Esophagus squamous epithelium (tissue), 5 donors: ENCODE data around the gene KCNH8. TPM values are rescaled to one million over a fixed set of nuclear protein-coding genes. Genes with fewer than 3 reads are reported as not detected.

ENCODE experiments used
- DNase-seq: peaks from one replicate; lab custom pipeline; 2025; lab: John Stamatoyannopoulos, UW
- H3K27ac ChIP-seq, 4 donors: fragments of 200-600 bp; sonication (generic); one replicate each; pipeline ENCODE4 v1.5.1; 2016 to 2019; ENCODE audit warnings: mild to moderate bottlenecking in 1 of 4
- H3K27me3 ChIP-seq, 4 donors: fragments of 200-600 bp; sonication (generic); 1 replicate in 3 of 4; 2 replicates in 1 of 4; pipeline versions ENCODE4 v1.5.1 to v1.6.0; 2017 to 2021; ENCODE audit warnings: antibody characterized with exemption in 1 of 4
- H3K36me3 ChIP-seq, 3 donors: fragments of 200-600 bp; sonication (generic); one replicate each; pipeline ENCODE4 v1.5.1; 2016 to 2019
- H3K4me1 ChIP-seq, 3 donors: fragments of 200-600 bp; sonication (generic); one replicate each; pipeline ENCODE4 v1.5.1; 2017 to 2019
- H3K4me3 ChIP-seq, 4 donors: fragments of 200-600 bp; sonication (generic); 1 replicate in 3 of 4; 2 replicates in 1 of 4; pipeline ENCODE4 v1.5.1; 2016 to 2019; ENCODE audit warnings: mild to moderate bottlenecking in 2 of 4, moderate library complexity in 1 of 4
- H3K9me3 ChIP-seq, 3 donors: fragments of 200-600 bp; sonication (generic); one replicate each; pipeline ENCODE4 v1.5.1; 2016 to 2019
- POLR2A ChIP-seq, 4 donors: fragments of 450-650 bp; IDR thresholded peaks; one replicate each; pipeline ENCODE4 v1.6.1; 2017; ENCODE audit warnings: antibody characterized with exemption in 4 of 4, mild to moderate bottlenecking in 4 of 4, moderate library complexity in 3 of 4
- WGBS, 2 donors: methylation state at CpG; one replicate each; pipeline ENCODE4 v1.1.5; 2018; 5-methylcytosine and 5-hydroxymethylcytosine counted together
- intact Hi-C: fragments of 100-400 bp; cut with DNase I; formaldehyde crosslinking; loops from one replicate; pipeline ENCODE4 v1.15.0; 2022
- total RNA-seq, 4 donors: library from RNA; depleted of rRNA; stranded (reverse); fragments of >200 nt; gene quantifications; one replicate each; pipeline ENCODE4 v1.1.0, GENCODE V29; 2016
- TF ChIP-seq, protein P1 (sequence below), 6 experiments: fragments of 450-650 bp in 4 of 6; fragments of 200-600 bp in 2 of 6; sonication (generic) in 2 of 6; IDR thresholded peaks; one replicate each; pipeline ENCODE4 v1.5.1; 2016 to 2019; ENCODE audit warnings: antibody characterized with exemption in 6 of 6, mild to moderate bottlenecking in 4 of 6, moderate library complexity in 4 of 6
- donor health status: DM: yes; HTN: yes; CAD: no.

KCNH8 gene
- total RNA-seq, 4 donors from 2014 or later = 0.57 TPM; not detected in 3

DNA sequence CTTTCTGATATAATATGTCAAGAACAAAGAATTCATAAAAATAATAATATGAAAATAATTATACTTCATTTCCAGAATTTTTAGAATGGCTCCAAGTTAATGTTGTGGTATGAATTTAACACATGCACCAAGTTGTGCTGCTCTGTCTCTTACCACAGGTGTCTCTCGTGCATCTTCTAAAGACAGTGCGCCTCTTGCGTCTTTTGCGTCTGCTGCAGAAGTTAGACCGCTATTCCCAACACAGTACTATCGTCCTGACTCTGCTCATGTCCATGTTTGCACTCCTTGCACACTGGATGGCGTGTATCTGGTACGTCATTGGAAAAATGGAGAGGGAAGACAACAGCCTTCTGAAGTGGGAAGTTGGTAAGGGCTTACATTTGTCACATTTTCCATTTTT, 246.6 kb downstream of the KCNH8 start:
- intact Hi-C loops = no loop called here
- no peaks in the 10 kb centered on the region for H3K27me3 ChIP-seq
- WGBS, 2 donors = 83 to 91% methylated on average over 8 of the region's 8 CpGs

DNA sequence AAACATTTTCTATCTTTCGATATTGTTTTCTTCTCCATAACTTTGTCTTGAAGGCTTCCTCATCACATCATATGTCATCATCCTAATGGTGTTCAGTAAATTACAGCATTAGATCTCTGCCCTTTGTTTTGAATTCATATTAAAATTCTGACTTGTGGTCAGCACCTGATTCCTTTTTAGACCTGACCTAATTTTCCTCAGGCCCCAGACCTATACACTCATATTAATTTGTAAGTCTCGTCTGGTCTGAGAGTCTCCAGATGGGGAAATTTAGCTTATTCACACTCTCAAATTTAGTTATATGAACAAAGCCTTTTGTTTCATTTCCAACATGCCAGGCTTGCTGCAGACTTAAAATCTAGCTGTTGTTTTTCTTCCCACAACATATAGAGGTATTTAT, 248.4 kb downstream of the KCNH8 start:
- intact Hi-C loops = no loop called here
- WGBS, 2 donors = 82 to 87% methylated on average over 2 of the region's 2 CpGs
- Histone ChIP-seq H3K27me3 (no peaks in the 10 kb centered on the region), H3K4me3 (no peak overlapping the region), H3K9me3 (no peaks in the 10 kb centered on the region), H3K36me3 (no peaks in the 10 kb centered on the region), H3K27ac (no peak overlapping the region), H3K4me1 (no peaks in the 10 kb centered on the region)
- DNase-seq = no peak
- TF ChIP-seq, protein P1, sequence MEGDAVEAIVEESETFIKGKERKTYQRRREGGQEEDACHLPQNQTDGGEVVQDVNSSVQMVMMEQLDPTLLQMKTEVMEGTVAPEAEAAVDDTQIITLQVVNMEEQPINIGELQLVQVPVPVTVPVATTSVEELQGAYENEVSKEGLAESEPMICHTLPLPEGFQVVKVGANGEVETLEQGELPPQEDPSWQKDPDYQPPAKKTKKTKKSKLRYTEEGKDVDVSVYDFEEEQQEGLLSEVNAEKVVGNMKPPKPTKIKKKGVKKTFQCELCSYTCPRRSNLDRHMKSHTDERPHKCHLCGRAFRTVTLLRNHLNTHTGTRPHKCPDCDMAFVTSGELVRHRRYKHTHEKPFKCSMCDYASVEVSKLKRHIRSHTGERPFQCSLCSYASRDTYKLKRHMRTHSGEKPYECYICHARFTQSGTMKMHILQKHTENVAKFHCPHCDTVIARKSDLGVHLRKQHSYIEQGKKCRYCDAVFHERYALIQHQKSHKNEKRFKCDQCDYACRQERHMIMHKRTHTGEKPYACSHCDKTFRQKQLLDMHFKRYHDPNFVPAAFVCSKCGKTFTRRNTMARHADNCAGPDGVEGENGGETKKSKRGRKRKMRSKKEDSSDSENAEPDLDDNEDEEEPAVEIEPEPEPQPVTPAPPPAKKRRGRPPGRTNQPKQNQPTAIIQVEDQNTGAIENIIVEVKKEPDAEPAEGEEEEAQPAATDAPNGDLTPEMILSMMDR (IDR thresholded peaks at IDR 0.05) = no peak
- no peak for TF ChIP-seq POLR2A (IDR thresholded peaks at IDR 0.05)

More for the DNA sequence above, 246.6 kb downstream of the KCNH8 start:
- no peak for TF ChIP-seq POLR2A (IDR thresholded peaks at IDR 0.05)
- TF ChIP-seq, protein P1 (IDR thresholded peaks at IDR 0.05) = no peak
- no peaks in the 10 kb centered on the region for H3K36me3 ChIP-seq
- DNase-seq = no peak
- no peak overlapping the region for H3K4me3 ChIP-seq
- no peak overlapping the region for H3K27ac ChIP-seq
- H3K9me3 ChIP-seq = no peaks in the 10 kb centered on the region
- H3K4me1 ChIP-seq = no peaks in the 10 kb centered on the region

DNA sequence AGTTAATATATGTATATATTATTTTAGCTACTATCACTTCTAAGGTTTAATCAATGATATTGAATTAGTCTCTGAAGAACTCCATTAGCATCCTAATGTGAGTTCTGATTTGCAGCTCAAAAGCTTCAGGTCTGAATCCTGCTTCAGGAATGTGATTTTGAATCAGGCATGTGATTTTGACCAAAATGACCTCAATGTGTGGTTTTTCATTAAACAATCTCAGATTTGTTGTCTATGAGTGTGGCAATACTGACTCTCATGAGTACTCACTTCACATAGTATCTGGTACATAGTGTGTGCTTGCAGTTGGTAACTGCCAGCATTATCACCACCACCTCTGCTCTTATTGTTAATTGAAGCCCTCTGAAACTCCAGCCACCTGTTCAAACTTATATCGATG, 251.0 kb downstream of the KCNH8 start:
- H3K4me3 ChIP-seq = no peak overlapping the region
- DNase-seq = no peak
- H3K27ac ChIP-seq = no peak overlapping the region
- H3K27me3 ChIP-seq = no peaks in the 10 kb centered on the region
- no peaks in the 10 kb centered on the region for H3K4me1 ChIP-seq
- intact Hi-C loops = no loop called here
- WGBS, 2 donors = 50 to 83% methylated on average over 1 of the region's 1 CpG
- H3K9me3 ChIP-seq = no peaks in the 10 kb centered on the region
- no peaks in the 10 kb centered on the region for H3K36me3 ChIP-seq
- TF ChIP-seq, protein P1 (IDR thresholded peaks at IDR 0.05) = no peak
- TF ChIP-seq POLR2A (IDR thresholded peaks at IDR 0.05) = no peak

DNA sequence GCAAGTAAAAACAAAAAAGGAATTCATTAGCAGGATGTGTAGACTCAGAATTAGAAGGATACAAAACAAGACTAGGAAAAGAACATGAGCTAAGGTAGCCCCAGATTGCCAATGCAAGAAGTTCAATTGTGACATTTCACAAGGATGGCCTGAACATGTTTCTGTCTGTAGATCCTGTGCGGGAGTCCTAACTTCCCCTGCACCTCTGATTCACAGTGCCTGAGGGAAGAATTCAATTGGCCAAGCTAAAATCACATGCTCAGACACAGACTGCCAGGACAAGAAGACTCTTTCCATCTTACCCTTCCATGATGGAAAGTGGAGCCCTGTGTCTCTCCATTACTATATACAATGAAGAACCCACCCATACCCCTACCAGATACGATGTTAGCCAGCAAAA, 251.5 kb downstream of the KCNH8 start:
- DNase-seq = no peak
- Histone ChIP-seq H3K4me3 (no peak overlapping the region), H3K36me3 (no peaks in the 10 kb centered on the region), H3K4me1 (no peaks in the 10 kb centered on the region), H3K27ac (no peak overlapping the region), H3K9me3 (no peaks in the 10 kb centered on the region), H3K27me3 (no peaks in the 10 kb centered on the region)
- TF ChIP-seq POLR2A (IDR thresholded peaks at IDR 0.05) = no peak
- WGBS, 2 donors = 50 to 63% methylated on average over 2 of the region's 2 CpGs
- intact Hi-C loops = no loop called here

DNA sequence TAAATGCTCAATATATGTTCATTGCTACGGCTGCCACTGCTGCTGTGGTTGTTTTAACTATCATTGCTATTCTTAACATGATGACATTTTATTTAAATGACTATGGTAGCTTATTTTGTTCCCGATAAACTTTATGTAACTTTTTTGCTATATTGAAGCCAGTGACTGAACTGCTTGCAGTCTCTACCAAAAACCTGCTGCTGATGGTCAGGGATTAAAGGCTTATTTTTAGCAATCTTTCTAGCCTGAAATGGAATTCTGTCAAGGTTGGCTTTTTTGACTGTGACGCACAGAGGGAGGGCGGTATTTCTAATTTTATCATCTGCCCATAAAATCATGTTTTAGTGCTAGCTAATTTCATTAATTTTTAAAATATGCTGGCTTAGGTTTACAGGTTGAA, 271.8 kb downstream of the KCNH8 start:
- TF ChIP-seq POLR2A (IDR thresholded peaks at IDR 0.05) = no peak
- TF ChIP-seq, protein P1 (IDR thresholded peaks at IDR 0.05) = no peak
- 78 to 80% methylated on average over 4 of the region's 4 CpGs for WGBS, 2 donors
- intact Hi-C loops = no loop called here

DNA sequence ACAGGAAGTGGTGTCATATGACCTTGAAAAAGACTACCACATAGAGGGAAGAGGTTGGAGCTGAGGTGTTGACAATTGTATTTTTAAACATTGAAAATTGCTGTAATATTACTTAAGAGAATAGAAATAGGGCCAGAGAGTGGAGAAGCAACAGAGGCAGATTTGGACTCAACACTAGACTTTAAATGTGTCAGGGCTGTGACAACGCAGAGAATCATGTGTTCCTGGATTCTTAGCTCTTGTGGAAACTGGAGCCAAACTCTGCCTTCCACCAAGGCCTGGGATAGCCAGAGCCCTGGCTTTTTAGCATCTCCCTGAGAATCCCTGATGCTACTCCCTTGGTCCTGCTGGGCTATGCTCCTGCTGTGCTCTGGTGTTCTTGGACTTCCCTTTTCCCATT, 277.5 kb downstream of the KCNH8 start:
- Histone ChIP-seq H3K4me3 (no peak overlapping the region), H3K27ac (no peak overlapping the region), H3K9me3 (no peaks in the 10 kb centered on the region), H3K27me3 (no peaks in the 10 kb centered on the region), H3K4me1 (no peaks in the 10 kb centered on the region), H3K36me3 (no peaks in the 10 kb centered on the region)
- 78 to 83% methylated on average over 1 of the region's 1 CpG for WGBS, 2 donors
- intact Hi-C loops = no loop called here
- DNase-seq = no peak
- TF ChIP-seq, protein P1 (IDR thresholded peaks at IDR 0.05) = no peak
- no peak for TF ChIP-seq POLR2A (IDR thresholded peaks at IDR 0.05)

More for the DNA sequence above, 271.8 kb downstream of the KCNH8 start:
- no peak overlapping the region for H3K4me3 ChIP-seq
- no peaks in the 10 kb centered on the region for H3K27me3 ChIP-seq
- H3K27ac ChIP-seq = no peak overlapping the region
- H3K36me3 ChIP-seq = no peaks in the 10 kb centered on the region
- H3K9me3 ChIP-seq = no peaks in the 10 kb centered on the region
- H3K4me1 ChIP-seq = no peaks in the 10 kb centered on the region
- DNase-seq = no peak
